T-helper 1 cell treated with Interleukin-12 subunit alpha and Interleukin-12 subunit beta and Interleukin-4 antibody, amounts not matched to agents 30 μg/mL and 1 μg/mL, for 36 hours (primary cell): ENCODE results near the gene KLHL42.

Experiments used
- H3K27ac Mint-ChIP-seq: one replicate; pipeline ENCODE4 v1.8.0; 2021; ENCODE audit warnings: mild to moderate bottlenecking, mixed read lengths
- H3K27me3 Mint-ChIP-seq: one replicate; pipeline ENCODE4 v1.8.0; 2021; ENCODE audit warnings: low read depth, mixed read lengths
- H3K36me3 Mint-ChIP-seq: one replicate; pipeline ENCODE4 v1.8.0; 2021; ENCODE audit warnings: low read depth, mixed read lengths
- H3K4me1 Mint-ChIP-seq: one replicate; pipeline ENCODE4 v1.8.0; 2021; ENCODE audit warnings: low read depth, mixed read lengths
- H3K4me3 Mint-ChIP-seq: one replicate; pipeline ENCODE4 v1.8.0; 2021; ENCODE audit warnings: mild to moderate bottlenecking, moderate library complexity, mixed read lengths
- H3K9me3 Mint-ChIP-seq: one replicate; pipeline ENCODE4 v1.8.0; 2021; ENCODE audit warnings: mixed read lengths

Gene KLHL42

GRCh38 chr12:27797301-27798025 lies 17.4 kb downstream of the KLHL42 start:
- Mint-ChIP-seq H3K9me3 (no peaks in the 10 kb centered on the region), H3K4me3 (no peak overlapping the region), H3K27me3 (no peaks in the 10 kb centered on the region), H3K4me1 (peaks cover 21% of the 10 kb centered on the region), H3K27ac (no peak overlapping the region), H3K36me3 (peaks cover 36% of the 10 kb centered on the region)

DNA sequence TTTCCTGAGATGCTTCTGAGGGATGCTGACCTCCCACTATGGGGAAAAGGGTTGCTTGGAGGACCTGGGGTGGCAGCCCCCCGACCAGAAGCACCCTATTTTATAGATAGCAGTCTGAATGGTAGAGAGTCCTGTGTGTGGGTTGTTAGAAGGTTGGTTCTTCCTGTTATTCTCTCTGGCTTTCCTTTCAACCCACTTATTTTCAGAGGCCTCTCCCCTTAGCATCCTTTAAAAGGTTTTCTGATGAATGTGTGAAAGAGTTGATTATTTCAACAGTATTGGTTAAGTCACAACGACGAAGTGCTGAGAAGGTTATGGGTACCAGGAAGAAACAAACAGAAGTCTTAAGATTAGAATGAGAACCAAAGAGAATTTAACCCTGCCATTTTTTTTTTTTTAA lies 20.8 kb downstream of the KLHL42 start:
- Mint-ChIP-seq H3K9me3 (no peaks in the 10 kb centered on the region), H3K36me3 (peaks cover 23% of the 10 kb centered on the region), H3K4me1 (peaks cover 16% of the 10 kb centered on the region), H3K27me3 (no peaks in the 10 kb centered on the region), H3K27ac (peak overlapping the region; percentile 53), H3K4me3 (peak overlapping the region; percentile 11)

GRCh38 chr12:27801630-27802029 lies 21.6 kb downstream of the KLHL42 start:
- no peak overlapping the region for H3K4me3 Mint-ChIP-seq
- peaks cover 20% of the 10 kb centered on the region for H3K4me1 Mint-ChIP-seq
- no peaks in the 10 kb centered on the region for H3K9me3 Mint-ChIP-seq
- no peak overlapping the region for H3K27ac Mint-ChIP-seq
- no peaks in the 10 kb centered on the region for H3K27me3 Mint-ChIP-seq
- peaks cover 21% of the 10 kb centered on the region for H3K36me3 Mint-ChIP-seq

- H3K9me3 Mint-ChIP-seq: no peaks in the 10 kb centered on the region
- H3K27me3 Mint-ChIP-seq: peaks cover 4% of the 10 kb centered on the region
- H3K4me1 Mint-ChIP-seq: peaks cover 26% of the 10 kb centered on the region
- no peak overlapping the region for H3K4me3 Mint-ChIP-seq
- H3K36me3 Mint-ChIP-seq: peaks cover 14% of the 10 kb centered on the region
- H3K27ac Mint-ChIP-seq: no peak overlapping the region
These were observed 22.5 kb downstream of the KLHL42 start for GRCh38 chr12:27802511-27802910.

GRCh38 chr12:27802936-27803335 lies 22.9 kb downstream of the KLHL42 start:
- H3K27me3 Mint-ChIP-seq: peaks cover 7% of the 10 kb centered on the region
- H3K27ac Mint-ChIP-seq: no peak overlapping the region
- H3K36me3 Mint-ChIP-seq: peaks cover 11% of the 10 kb centered on the region
- H3K4me1 Mint-ChIP-seq: peaks cover 26% of the 10 kb centered on the region
- H3K4me3 Mint-ChIP-seq: no peak overlapping the region
- no peaks in the 10 kb centered on the region for H3K9me3 Mint-ChIP-seq

DNA sequence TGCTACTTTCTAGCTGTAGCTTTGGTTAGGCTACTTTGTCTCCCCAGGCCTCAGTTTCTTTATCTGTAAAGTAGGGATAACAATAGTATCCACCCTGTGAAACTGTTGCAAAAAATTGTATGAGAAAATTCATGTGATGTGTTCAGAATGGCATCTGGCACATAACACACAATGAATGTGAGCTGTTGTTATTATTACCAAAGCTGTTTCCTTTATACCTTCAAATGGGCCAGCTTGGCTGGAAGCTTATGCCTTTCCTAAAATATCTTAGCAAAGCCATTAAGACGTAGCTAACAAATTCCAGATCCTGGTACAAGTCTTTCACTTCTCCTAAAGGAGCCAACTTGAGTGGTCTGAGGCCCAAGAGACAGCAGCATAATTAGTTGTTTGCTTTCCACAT lies 25.2 kb downstream of the KLHL42 start:
- H3K27ac Mint-ChIP-seq: no peak overlapping the region
- H3K27me3 Mint-ChIP-seq: peaks cover 8% of the 10 kb centered on the region
- no peaks in the 10 kb centered on the region for H3K9me3 Mint-ChIP-seq
- peaks cover 2% of the 10 kb centered on the region for H3K36me3 Mint-ChIP-seq
- no peak overlapping the region for H3K4me3 Mint-ChIP-seq
- H3K4me1 Mint-ChIP-seq: peaks cover 26% of the 10 kb centered on the region

- H3K27ac Mint-ChIP-seq: no peak overlapping the region
- H3K4me1 Mint-ChIP-seq: peaks cover 20% of the 10 kb centered on the region
- no peak overlapping the region for H3K4me3 Mint-ChIP-seq
- H3K9me3 Mint-ChIP-seq: no peaks in the 10 kb centered on the region
- H3K36me3 Mint-ChIP-seq: no peaks in the 10 kb centered on the region
- H3K27me3 Mint-ChIP-seq: peaks cover 14% of the 10 kb centered on the region
These were observed 26.2 kb downstream of the KLHL42 start for GRCh38 chr12:27806259-27806658.

- peaks cover 13% of the 10 kb centered on the region for H3K4me1 Mint-ChIP-seq
- H3K27ac Mint-ChIP-seq: no peak overlapping the region
- H3K27me3 Mint-ChIP-seq: peaks cover 21% of the 10 kb centered on the region
- H3K4me3 Mint-ChIP-seq: peak overlapping the region; percentile 38
- no peaks in the 10 kb centered on the region for H3K36me3 Mint-ChIP-seq
- H3K9me3 Mint-ChIP-seq: no peaks in the 10 kb centered on the region
These were observed 27.1 kb downstream of the KLHL42 start for GRCh38 chr12:27807063-27807703.

DNA sequence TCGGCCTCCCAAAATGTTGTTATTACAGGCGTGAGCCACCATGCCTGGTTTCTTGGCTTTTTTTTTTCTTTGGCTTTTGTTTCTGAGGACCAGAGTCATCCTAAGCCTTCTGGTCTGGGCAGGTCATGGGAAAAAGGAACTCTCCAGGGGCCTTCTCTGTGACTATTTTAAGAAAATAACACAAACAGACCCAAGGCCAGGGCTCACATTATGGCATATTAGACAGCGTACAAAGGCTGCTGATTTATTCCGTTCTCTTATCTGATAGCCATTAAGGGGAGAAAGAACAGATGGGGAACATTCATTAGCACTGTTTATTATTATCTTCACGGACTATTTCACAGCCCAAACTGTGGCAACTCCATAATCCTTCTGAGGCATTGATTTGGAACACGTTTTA lies 28.8 kb downstream of the KLHL42 start:
- no peak overlapping the region for H3K4me3 Mint-ChIP-seq
- H3K27ac Mint-ChIP-seq: no peak overlapping the region
- H3K36me3 Mint-ChIP-seq: no peaks in the 10 kb centered on the region
- peaks cover 11% of the 10 kb centered on the region for H3K4me1 Mint-ChIP-seq
- no peaks in the 10 kb centered on the region for H3K9me3 Mint-ChIP-seq
- peaks cover 25% of the 10 kb centered on the region for H3K27me3 Mint-ChIP-seq

GRCh38 chr12:27810756-27811155 lies 30.7 kb downstream of the KLHL42 start:
- Mint-ChIP-seq H3K4me3 (no peak overlapping the region), H3K27ac (no peak overlapping the region), H3K9me3 (no peaks in the 10 kb centered on the region), H3K27me3 (peaks cover 30% of the 10 kb centered on the region), H3K4me1 (peaks cover 13% of the 10 kb centered on the region), H3K36me3 (no peaks in the 10 kb centered on the region)

DNA sequence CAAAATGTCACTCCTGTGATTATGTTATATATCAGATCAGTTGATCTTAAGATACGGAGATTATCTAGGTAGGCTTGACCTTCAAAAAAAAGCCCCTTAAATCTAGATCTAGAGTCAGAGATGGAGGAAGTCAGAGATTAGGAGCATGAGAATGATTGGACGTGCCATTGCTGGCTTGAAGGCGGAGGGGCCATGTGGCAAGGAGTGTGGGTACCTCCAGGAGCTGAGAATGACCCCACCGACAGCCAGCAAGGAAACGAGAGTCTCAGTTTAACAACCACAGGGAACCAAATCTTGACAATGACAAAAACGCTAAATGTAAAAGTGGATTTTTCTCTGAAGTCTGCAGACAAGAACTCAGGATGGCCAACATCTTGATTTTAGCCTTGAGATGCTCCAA lies 32.5 kb downstream of the KLHL42 start:
- Mint-ChIP-seq H3K27me3 (peaks cover 26% of the 10 kb centered on the region), H3K4me3 (no peak overlapping the region), H3K4me1 (peaks cover 3% of the 10 kb centered on the region), H3K27ac (no peak overlapping the region), H3K36me3 (no peaks in the 10 kb centered on the region), H3K9me3 (no peaks in the 10 kb centered on the region)

- no peak overlapping the region for H3K27ac Mint-ChIP-seq
- peaks cover 35% of the 10 kb centered on the region for H3K27me3 Mint-ChIP-seq
- no peaks in the 10 kb centered on the region for H3K9me3 Mint-ChIP-seq
- H3K36me3 Mint-ChIP-seq: no peaks in the 10 kb centered on the region
- peaks cover 9% of the 10 kb centered on the region for H3K4me1 Mint-ChIP-seq
- H3K4me3 Mint-ChIP-seq: no peak overlapping the region
These were observed 34.4 kb downstream of the KLHL42 start for GRCh38 chr12:27814411-27814810.

DNA sequence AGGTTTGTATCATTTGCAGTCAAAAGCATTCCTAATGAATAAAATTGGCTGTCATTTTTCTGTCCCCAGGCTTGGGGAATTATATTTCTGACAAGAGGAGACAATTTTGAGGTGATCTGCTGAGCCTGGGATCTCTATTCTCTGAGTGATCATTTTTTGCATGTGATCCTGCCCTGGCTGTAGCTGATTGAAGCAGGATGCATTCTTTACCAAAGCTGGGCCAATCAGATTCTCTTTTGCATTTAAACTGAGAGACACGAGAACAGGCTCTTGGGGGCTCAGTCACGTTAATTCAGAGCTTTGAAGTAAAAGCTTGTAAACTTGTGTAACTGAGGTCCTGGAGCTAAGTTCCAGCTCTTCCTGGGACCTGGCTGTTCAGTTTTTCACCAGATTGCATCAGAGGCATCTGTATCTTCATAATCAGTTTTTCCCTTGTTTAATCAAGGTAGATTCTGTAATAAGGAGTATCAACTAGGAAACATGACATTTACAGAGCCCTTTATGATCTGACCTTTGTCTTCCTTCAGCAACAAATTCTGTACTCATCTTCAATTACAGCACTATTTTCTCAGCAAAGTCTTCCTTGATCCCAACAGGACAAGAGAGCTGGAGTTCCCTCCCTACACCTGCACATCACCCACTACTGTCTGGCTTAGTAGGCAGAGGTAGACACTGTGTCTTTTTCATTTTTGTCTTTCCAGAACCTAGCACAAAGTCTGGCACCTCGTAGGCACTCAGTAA lies 35.0 kb downstream of the KLHL42 start:
- Mint-ChIP-seq H3K4me3 (no peak overlapping the region), H3K27me3 (peaks cover 41% of the 10 kb centered on the region), H3K4me1 (peaks cover 9% of the 10 kb centered on the region), H3K36me3 (no peaks in the 10 kb centered on the region), H3K9me3 (no peaks in the 10 kb centered on the region), H3K27ac (no peak overlapping the region)

GRCh38 chr12:27817766-27818165 lies 37.7 kb downstream of the KLHL42 start:
- no peaks in the 10 kb centered on the region for H3K9me3 Mint-ChIP-seq
- H3K4me3 Mint-ChIP-seq: no peak overlapping the region
- no peak overlapping the region for H3K27ac Mint-ChIP-seq
- peaks cover 30% of the 10 kb centered on the region for H3K27me3 Mint-ChIP-seq
- H3K36me3 Mint-ChIP-seq: no peaks in the 10 kb centered on the region
- peaks cover 26% of the 10 kb centered on the region for H3K4me1 Mint-ChIP-seq

DNA sequence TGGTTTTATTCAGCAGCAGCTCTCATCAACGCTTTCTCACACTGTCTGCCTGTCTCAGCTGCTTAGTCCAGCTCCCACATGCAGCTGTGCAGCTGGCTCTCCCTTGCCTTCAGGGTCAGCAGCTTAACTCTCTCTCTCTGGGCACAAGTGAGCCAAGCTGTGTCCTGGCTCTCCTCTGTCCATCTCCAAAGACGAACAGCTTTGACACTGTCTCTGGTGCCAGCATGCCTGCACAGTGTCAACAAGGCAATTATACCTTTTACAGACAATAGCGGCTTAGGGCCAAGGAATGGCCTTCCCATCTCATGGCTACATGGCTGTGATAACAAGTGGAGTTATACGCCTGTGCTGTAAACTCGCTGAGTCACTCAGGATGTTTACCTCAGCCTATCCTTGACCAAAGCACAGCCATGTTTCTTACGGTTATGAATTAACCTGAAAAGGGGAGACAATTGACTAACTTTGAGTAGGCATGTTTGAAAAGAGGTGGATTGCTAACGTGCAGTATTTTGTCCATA lies 38.4 kb downstream of the KLHL42 start:
- no peak overlapping the region for H3K4me3 Mint-ChIP-seq
- H3K4me1 Mint-ChIP-seq: peaks cover 31% of the 10 kb centered on the region
- peaks cover 35% of the 10 kb centered on the region for H3K27me3 Mint-ChIP-seq
- no peaks in the 10 kb centered on the region for H3K36me3 Mint-ChIP-seq
- H3K9me3 Mint-ChIP-seq: no peaks in the 10 kb centered on the region
- H3K27ac Mint-ChIP-seq: no peak overlapping the region
